Esophagus (tissue), 2 donors: ENCODE data around the gene SCYL2. TPM values are rescaled to one million over a fixed set of nuclear protein-coding genes. Genes with fewer than 3 reads are reported as not detected.
"Not testable (repeated sequence)": the region's sequence is repeated elsewhere in the genome, so short reads cannot be mapped to it uniquely, and the experiment has no call there.

Experiments
- H3K27ac ChIP-seq, 2 donors: one replicate each; pipeline ENCODE4 v1.5.1; 2013; ENCODE audit warnings: low read depth in 2 of 2, mild to moderate bottlenecking in 2 of 2, inconsistent platforms in 1 of 2, low read length in 1 of 2, moderate library complexity in 1 of 2
- H3K27me3 ChIP-seq, 2 donors: one replicate each; pipeline ENCODE4 v1.6.1; 2013; ENCODE audit warnings: low read length in 2 of 2, control low read depth in 1 of 2, mild to moderate bottlenecking in 1 of 2; ENCODE audit not compliant: insufficient read depth in 2 of 2, control insufficient read depth in 1 of 2
- H3K36me3 ChIP-seq, 2 donors: one replicate each; pipeline ENCODE4 v1.6.1; 2013; ENCODE audit warnings: low read length in 1 of 2; ENCODE audit not compliant: control insufficient read depth in 2 of 2, insufficient read depth in 2 of 2
- H3K4me1 ChIP-seq, 2 donors: one replicate each; pipeline ENCODE4 v1.6.1; 2013; ENCODE audit warnings: low read length in 1 of 2; ENCODE audit not compliant: control insufficient read depth in 2 of 2, insufficient read depth in 2 of 2
- H3K4me3 ChIP-seq, 2 donors: one replicate each; pipeline ENCODE4 v1.5.1; 2013; ENCODE audit warnings: low read length in 2 of 2, mild to moderate bottlenecking in 2 of 2, low read depth in 1 of 2, moderate library complexity in 1 of 2
- H3K9me3 ChIP-seq, 2 donors: one replicate each; pipeline ENCODE4 v1.6.1; 2013; ENCODE audit warnings: mild to moderate bottlenecking in 2 of 2, low read depth in 1 of 2, low read length in 1 of 2, moderate library complexity in 1 of 2; ENCODE audit not compliant: control insufficient read depth in 2 of 2, insufficient read depth in 1 of 2
- WGBS, 2 donors: extraction: QIAGEN DNeasy Blood & Tissue Kit; methylation state at CpG; one replicate each; pipeline ENCODE4 v1.1.7; 2013; 5-methylcytosine and 5-hydroxymethylcytosine counted together
- polyA plus RNA-seq, 2 donors: library from polyadenylated mRNA; stranded (reverse); fragments of 200-250 nt; gene quantifications; one replicate each; pipeline ENCODE4 v1.2.3, GENCODE V29; 2013
- donor health status: healthy with polysubstance abuse.
- donor health status: Bipolar disorder and iron deficiency.

The SCYL2 gene
- polyA plus RNA-seq, 2 donors: 10.3 to 13.7 TPM

- Histone ChIP-seq H3K9me3 (peaks cover 0 to 2% of the 10 kb centered on the region in 2 donors), H3K4me3 (no peak overlapping the region), H3K4me1 (no peaks in the 10 kb centered on the region), H3K36me3 (peaks cover 0 to 17% of the 10 kb centered on the region in 2 donors), H3K27ac (no peak overlapping the region), H3K27me3 (no peaks in the 10 kb centered on the region)
- 96 to 97% methylated on average over 4 of the region's 4 CpGs for WGBS, 2 donors
Measured at GRCh38 chr12:100303831-100304230, 36.9 kb downstream of the SCYL2 start.

GRCh38 chr12:100304334-100304733 lies 37.4 kb downstream of the SCYL2 start:
- peaks cover 0 to 15% of the 10 kb centered on the region in 2 donors for H3K36me3 ChIP-seq
- H3K27ac ChIP-seq, H3K4me1 ChIP-seq, H3K27me3 ChIP-seq, H3K4me3 ChIP-seq, H3K9me3 ChIP-seq: not testable (repeated sequence)
- WGBS, 2 donors: 99% methylated on average over 7 of the region's 7 CpGs

GRCh38 chr12:100308138-100308537 lies 41.2 kb downstream of the SCYL2 start:
- not testable (repeated sequence) for H3K27me3 ChIP-seq, H3K9me3 ChIP-seq, H3K4me3 ChIP-seq, H3K4me1 ChIP-seq, H3K27ac ChIP-seq, H3K36me3 ChIP-seq
- WGBS, 2 donors: 95 to 97% methylated on average over 5 of the region's 5 CpGs

GRCh38 chr12:100311317-100311716 lies 44.3 kb downstream of the SCYL2 start:
- H3K27me3 ChIP-seq: no peaks in the 10 kb centered on the region
- no peak overlapping the region for H3K27ac ChIP-seq
- H3K4me1 ChIP-seq: no peaks in the 10 kb centered on the region
- peaks cover 2 to 7% of the 10 kb centered on the region in 2 donors for H3K36me3 ChIP-seq
- no peak overlapping the region for H3K4me3 ChIP-seq
- H3K9me3 ChIP-seq: no peaks in the 10 kb centered on the region
- WGBS, 2 donors: 85 to 90% methylated on average over 1 of the region's 1 CpG

GRCh38 chr12:100317371-100317770 lies 50.4 kb downstream of the SCYL2 start:
- WGBS, 2 donors: 95 to 98% methylated on average over 2 of the region's 2 CpGs
- no peaks in the 10 kb centered on the region for H3K4me1 ChIP-seq
- no peaks in the 10 kb centered on the region for H3K27me3 ChIP-seq
- H3K9me3 ChIP-seq: no peaks in the 10 kb centered on the region
- H3K4me3 ChIP-seq: no peak overlapping the region
- H3K27ac ChIP-seq: no peak overlapping the region
- peaks cover 3 to 5% of the 10 kb centered on the region in 2 donors for H3K36me3 ChIP-seq

- Histone ChIP-seq H3K27ac (no peak overlapping the region), H3K36me3 (peaks cover 0 to 2% of the 10 kb centered on the region in 2 donors), H3K27me3 (no peaks in the 10 kb centered on the region), H3K4me1 (no peaks in the 10 kb centered on the region), H3K9me3 (no peaks in the 10 kb centered on the region), H3K4me3 (no peak overlapping the region)
Measured at GRCh38 chr12:100324498-100324897, 57.5 kb downstream of the SCYL2 start.

GRCh38 chr12:100326208-100326607 lies 59.2 kb downstream of the SCYL2 start:
- Histone ChIP-seq H3K4me3 (no peak overlapping the region), H3K4me1 (no peaks in the 10 kb centered on the region), H3K36me3 (peaks cover 0 to 7% of the 10 kb centered on the region in 2 donors), H3K9me3 (no peaks in the 10 kb centered on the region), H3K27ac (no peak overlapping the region), H3K27me3 (no peaks in the 10 kb centered on the region)

GRCh38 chr12:100329800-100330199 lies 62.8 kb downstream of the SCYL2 start:
- Histone ChIP-seq H3K9me3 (no peaks in the 10 kb centered on the region), H3K36me3 (peaks cover 0 to 7% of the 10 kb centered on the region in 2 donors), H3K27ac (no peak overlapping the region), H3K4me1 (no peaks in the 10 kb centered on the region), H3K4me3 (no peak overlapping the region), H3K27me3 (no peaks in the 10 kb centered on the region)
- 89% methylated on average over 2 of the region's 2 CpGs for WGBS, 2 donors

- H3K36me3 ChIP-seq: peaks cover 0 to 5% of the 10 kb centered on the region in 2 donors
- WGBS, 2 donors: 68 to 89% methylated on average over 1 of the region's 1 CpG
Measured at GRCh38 chr12:100331871-100332270, 64.9 kb downstream of the SCYL2 start.

GRCh38 chr12:100332852-100333251 lies 65.9 kb downstream of the SCYL2 start:
- no peak overlapping the region for H3K4me3 ChIP-seq
- no peaks in the 10 kb centered on the region for H3K4me1 ChIP-seq
- H3K36me3 ChIP-seq: peaks cover 0 to 5% of the 10 kb centered on the region in 2 donors
- H3K27ac ChIP-seq: no peak overlapping the region
- no peaks in the 10 kb centered on the region for H3K27me3 ChIP-seq
- no peaks in the 10 kb centered on the region for H3K9me3 ChIP-seq
- 84 to 92% methylated on average over 2 of the region's 2 CpGs for WGBS, 2 donors

More at GRCh38 chr12:100331871-100332270, 64.9 kb downstream of the SCYL2 start:
- no peaks in the 10 kb centered on the region for H3K4me1 ChIP-seq
- H3K4me3 ChIP-seq: no peak overlapping the region
- no peaks in the 10 kb centered on the region for H3K9me3 ChIP-seq
- no peak overlapping the region for H3K27ac ChIP-seq
- no peaks in the 10 kb centered on the region for H3K27me3 ChIP-seq
